Amniotic stem cell (primary cell): ENCODE results near the gene PPP1R9B.

ENCODE experiments used
- DNase-seq: peaks from one replicate; lab custom pipeline; 2025; lab: John Stamatoyannopoulos, UW

PPP1R9B gene

DNA sequence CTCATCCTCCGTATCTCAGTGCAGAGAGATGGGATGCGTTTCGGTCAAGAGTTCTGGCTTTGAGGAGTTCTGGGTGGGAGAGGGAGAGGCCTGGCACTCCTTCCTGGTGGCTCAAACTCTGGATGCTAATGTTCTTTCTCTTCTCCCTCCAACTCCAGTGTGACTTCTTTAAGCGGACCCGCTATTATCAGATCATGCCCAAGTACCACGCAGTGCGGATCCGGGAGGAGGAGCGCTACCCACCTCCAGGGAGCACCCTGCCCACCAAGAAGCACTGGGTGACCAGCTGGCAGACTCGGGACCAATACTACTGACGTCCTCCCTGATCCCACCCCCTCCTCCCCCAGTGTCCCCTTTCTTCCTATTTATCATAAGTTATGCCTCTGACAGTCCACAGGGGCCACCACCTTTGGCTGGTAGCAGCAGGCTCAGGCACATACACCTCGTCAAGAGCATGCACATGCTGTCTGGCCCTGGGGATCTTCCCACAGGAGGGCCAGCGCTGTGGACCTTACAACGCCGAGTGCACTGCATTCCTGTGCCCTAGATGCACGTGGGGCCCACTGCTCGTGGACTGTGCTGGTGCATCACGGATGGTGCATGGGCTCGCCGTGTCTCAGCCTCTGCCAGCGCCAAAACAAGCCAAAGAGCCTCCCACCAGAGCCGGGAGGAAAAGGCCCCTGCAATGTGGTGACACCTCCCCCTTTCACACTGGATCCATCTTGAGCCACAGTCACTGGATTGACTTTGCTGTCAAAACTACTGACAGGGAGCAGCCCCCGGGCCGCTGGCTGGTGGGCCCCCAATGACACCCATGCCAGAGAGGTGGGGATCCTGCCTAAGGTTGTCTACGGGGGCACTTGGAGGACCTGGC, 61.3 kb downstream of the PPP1R9B start:
- DNase-seq: no peak

DNA sequence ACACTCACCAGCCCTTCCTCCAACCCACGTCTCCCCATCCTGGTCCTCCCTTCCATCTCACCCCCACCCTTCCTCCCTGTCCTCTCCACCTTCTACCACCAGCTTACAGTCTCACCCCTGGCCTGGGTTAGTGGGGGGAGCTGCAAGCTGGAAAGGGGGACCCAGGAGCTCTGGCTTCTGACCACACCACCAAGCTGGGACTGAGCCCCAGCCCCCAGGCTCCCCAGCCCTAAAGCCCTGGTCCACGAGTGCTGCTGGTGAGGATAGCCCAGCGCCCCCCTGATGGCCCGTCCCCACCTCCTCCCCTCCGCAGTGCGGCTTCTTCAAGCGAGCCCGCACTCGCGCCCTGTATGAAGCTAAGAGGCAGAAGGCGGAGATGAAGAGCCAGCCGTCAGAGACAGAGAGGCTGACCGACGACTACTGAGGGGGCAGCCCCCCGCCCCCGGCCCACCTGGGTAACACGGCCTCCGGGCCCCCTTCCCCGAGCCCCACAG, 62.5 kb downstream of the PPP1R9B start:
- no peak for DNase-seq

DNA sequence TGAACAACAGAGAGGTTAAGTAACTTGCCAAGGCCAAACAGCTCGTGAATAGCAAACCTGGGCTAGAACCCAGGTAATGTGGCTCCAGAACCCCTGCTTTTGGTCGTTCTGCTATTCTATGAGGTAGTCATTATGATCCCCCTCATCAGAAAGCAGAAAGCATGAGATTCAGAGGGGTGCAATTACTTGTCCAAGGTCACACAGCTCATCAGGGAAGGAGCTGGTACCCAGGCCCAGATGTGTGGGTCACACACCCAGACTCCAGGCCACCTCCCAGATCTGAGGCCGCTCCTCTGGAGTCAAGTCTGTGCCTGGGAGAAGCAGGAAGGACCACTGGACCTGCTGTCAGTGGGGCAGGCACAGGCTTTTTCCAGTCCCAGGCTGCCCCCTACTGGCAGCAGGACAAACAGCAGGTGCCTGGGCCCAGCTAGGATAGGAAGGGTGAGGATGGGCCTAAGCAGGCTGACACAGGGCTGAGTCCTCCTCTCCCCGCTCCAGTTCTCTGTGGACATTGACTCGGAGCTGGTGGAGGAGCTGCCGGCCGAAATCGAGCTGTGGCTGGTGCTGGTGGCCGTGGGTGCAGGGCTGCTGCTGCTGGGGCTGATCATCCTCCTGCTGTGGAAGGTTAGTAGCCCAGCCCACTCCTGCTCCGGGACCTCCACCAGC, 63.1 kb downstream of the PPP1R9B start:
- DNase-seq: no peak
